Measurements from ENCODE around the gene PDE4B. TPM values are rescaled to one million over a fixed set of nuclear protein-coding genes. Genes with fewer than 3 reads are reported as not detected.
"Not testable (repeated sequence)": the region's sequence is repeated elsewhere in the genome, so short reads cannot be mapped to it uniquely, and the experiment has no call there.

PDE4B gene
- total and polyA plus RNA-seq, 12 donors, result 1.2 to 14.9 (median 3.9) TPM

GRCh38 chr1:65965112-65965996 lies 172.7 kb downstream of the PDE4B start:
- Histone ChIP-seq H3K27me3 (no peaks in the 10 kb centered on the region), H3K4me1 (replicated peaks in 1 of 2) (no peaks in the 10 kb centered on the region), H3K36me3 (replicated peaks in 1 of 2) (no peaks in the 10 kb centered on the region), H3K27ac (no peak overlapping the region), H3K4me3 (no peak overlapping the region), H3K9me3 (replicated peaks in 1 of 3) (no peaks in the 10 kb centered on the region)
- intact Hi-C loops (cut with DNase I), result no loop called here
- no peak for DNase-seq
- TF ChIP-seq CTCF (IDR thresholded peaks at IDR 0.05) (no peak), POLR2A (IDR thresholded peaks at IDR 0.05) (no peak)
- WGBS, 4 donors, result 68 to 72% (median 68%) methylated on average over 6 of the region's 6 CpGs

GRCh38 chr1:65967492-65967891 lies 174.8 kb downstream of the PDE4B start:
- DNase-seq; H3K4me1 ChIP-seq (replicated peaks in 1 of 2); H3K27ac ChIP-seq; H3K9me3 ChIP-seq (replicated peaks in 1 of 3); H3K4me3 ChIP-seq; intact Hi-C loops (cut with DNase I); H3K36me3 ChIP-seq (replicated peaks in 1 of 2); H3K27me3 ChIP-seq: not testable (repeated sequence)
- 85 to 93% (median 88%) methylated on average over 4 of the region's 4 CpGs for WGBS, 4 donors

DNA sequence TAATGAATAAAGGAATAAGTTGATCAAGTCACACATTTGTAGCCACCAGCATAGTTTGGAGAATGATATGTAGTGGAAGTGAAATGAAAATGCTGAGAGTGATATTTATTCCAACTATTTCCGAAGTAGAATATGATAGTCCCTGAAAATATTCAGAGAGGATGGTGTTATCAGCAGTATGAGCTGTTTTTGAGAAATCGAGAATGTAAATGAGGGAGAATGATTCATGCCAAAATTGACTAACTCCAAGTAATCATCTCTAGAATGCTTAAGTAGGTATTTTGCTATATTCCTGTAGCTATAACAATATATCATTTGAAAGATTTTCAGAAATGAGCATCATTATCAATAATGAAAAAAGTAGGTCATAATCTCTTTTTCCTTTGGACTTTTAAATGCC lies 178.9 kb downstream of the PDE4B start:
- 62 to 73% (median 68%) methylated on average over 2 of the region's 2 CpGs for WGBS, 4 donors
- Histone ChIP-seq H3K4me3 (no peak overlapping the region), H3K9me3 (replicated peaks in 1 of 3) (no peaks in the 10 kb centered on the region), H3K27me3 (no peaks in the 10 kb centered on the region), H3K36me3 (replicated peaks in 1 of 2) (no peaks in the 10 kb centered on the region), H3K27ac (no peak overlapping the region), H3K4me1 (replicated peaks in 1 of 2) (no peaks in the 10 kb centered on the region)
- TF ChIP-seq CTCF (IDR thresholded peaks at IDR 0.05) (no peak), POLR2A (IDR thresholded peaks at IDR 0.05) (no peak)
- DNase-seq, result no peak
- intact Hi-C loops (cut with DNase I), result no loop called here

DNA sequence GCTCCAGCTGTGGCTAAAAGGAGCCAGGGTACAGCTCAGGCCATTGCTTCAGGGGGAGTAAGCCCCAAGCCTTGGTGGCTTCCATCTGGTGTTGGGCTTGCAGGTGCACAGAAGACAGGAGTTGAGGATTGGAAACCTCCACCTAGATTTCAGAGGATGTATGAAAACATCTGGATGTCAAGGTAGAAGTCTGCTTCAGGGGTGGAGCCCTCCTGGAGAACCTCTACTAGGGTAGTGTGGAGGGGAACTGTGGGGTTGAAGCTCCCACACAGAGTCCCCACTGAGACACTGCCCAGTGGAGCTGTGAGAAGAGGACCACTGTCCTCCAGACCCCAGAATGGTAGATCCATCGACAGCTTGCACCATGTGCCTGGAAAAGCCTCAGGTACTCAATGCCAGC lies 183.0 kb downstream of the PDE4B start:
- Histone ChIP-seq H3K36me3 (replicated peaks in 1 of 2) (no peaks in the 10 kb centered on the region), H3K27ac (no peak overlapping the region), H3K4me1 (replicated peaks in 1 of 2) (no peaks in the 10 kb centered on the region), H3K27me3 (no peaks in the 10 kb centered on the region), H3K9me3 (replicated peaks in 1 of 3) (no peaks in the 10 kb centered on the region), H3K4me3 (no peak overlapping the region)
- TF ChIP-seq POLR2A (IDR thresholded peaks at IDR 0.05) (no peak), CTCF (IDR thresholded peaks at IDR 0.05) (no peak)
- WGBS, 4 donors, result 84 to 100% (median 88%) methylated on average over 1 of the region's 1 CpG; no CpG with 5 or more reads in 1 of the 4 donors
- DNase-seq, result no peak
- intact Hi-C loops (cut with DNase I), result no loop called here
